ENCODE results near the gene LRRC4C.

Gene LRRC4C

GRCh38 chr11:40094954-40095353 lies 1364.5 kb downstream of the LRRC4C start:
- TF ChIP-seq CTCF (IDR thresholded peaks at IDR 0.05; ENCODE audit: insufficient read depth, low read length, poor library complexity, severe bottlenecking), result no peak
- Histone ChIP-seq H3K36me3 (ENCODE audit: control insufficient read depth, insufficient read depth, low read length) (no peaks in the 10 kb centered on the region), H3K27me3 (replicated peaks; ENCODE audit: control insufficient read depth, insufficient read depth, low read length) (no peaks in the 10 kb centered on the region), H3K4me3 (replicated peaks; ENCODE audit: low read depth, low read length) (no peak overlapping the region)
- DNase-seq (ENCODE audit: extremely low read depth, insufficient read length), result no peak

- no peak for DNase-seq (ENCODE audit: extremely low read depth, insufficient read length)
- Histone ChIP-seq H3K4me3 (replicated peaks; ENCODE audit: low read depth, low read length) (no peak overlapping the region), H3K36me3 (ENCODE audit: control insufficient read depth, insufficient read depth, low read length) (no peaks in the 10 kb centered on the region), H3K27me3 (replicated peaks; ENCODE audit: control insufficient read depth, insufficient read depth, low read length) (no peaks in the 10 kb centered on the region)
- TF ChIP-seq CTCF (IDR thresholded peaks at IDR 0.05; ENCODE audit: insufficient read depth, low read length, poor library complexity, severe bottlenecking), result no peak
Measured at GRCh38 chr11:40080434-40080833, 1379.0 kb downstream of the LRRC4C start.
